BJ (cell line): ENCODE results near the gene FOXF1. TPM values are rescaled to one million over a fixed set of nuclear protein-coding genes. Genes with fewer than 3 reads are reported as not detected.

Source experiments
- CTCF ChIA-PET: fragments of 350-600 bp; formaldehyde crosslinking; extraction: SDS; loops from one replicate; lab custom pipeline; 2021; ENCODE audit warnings: antibody characterized with exemption, inconsistent platforms; lab: Yijun Ruan, JAX
- POLR2A ChIA-PET: fragments of 300-600 bp; sonication (Branson Sonifier 250); formaldehyde crosslinking; extraction: SDS; loops from one replicate; lab custom pipeline; 2021; ENCODE audit warnings: antibody characterized with exemption; lab: Charles Lee
- DNase-seq: peaks from one replicate; pipeline ENCODE4 v3.0.0-alpha.2; 2011; ENCODE audit warnings: low read depth
- H3K27me3 ChIP-seq: 2 replicates; pipeline ENCODE4 v1.6.0; 2011; ENCODE audit warnings: low read length; ENCODE audit not compliant: control insufficient read depth, insufficient read depth
- H3K36me3 ChIP-seq: 2 replicates; pipeline ENCODE4 v1.5.1; 2011; ENCODE audit warnings: low read length; ENCODE audit not compliant: control insufficient read depth, insufficient read depth
- H3K4me3 ChIP-seq: 2 replicates; pipeline ENCODE4 v1.5.1; 2011; ENCODE audit warnings: low read depth, mild to moderate bottlenecking, control low read depth, low read length
- CTCF ChIP-seq: IDR thresholded peaks from 2 replicates; pipeline ENCODE4 v1.5.1; 2011; ENCODE audit warnings: low read depth, mild to moderate bottlenecking, control low read depth, inconsistent platforms, low read length, moderate library complexity; ENCODE audit not compliant: insufficient read depth
- polyA minus RNA-seq: library from RNA; depleted of rRNA, polyadenylated mRNA; stranded (reverse); fragments of >200 nt; gene quantifications from 2 replicates; pipeline ENCODE4 v1.2.3, GENCODE V29; 2011; rRNA and poly(A)+ RNA removed
- polyA plus RNA-seq: library from polyadenylated mRNA; depleted of rRNA; stranded (reverse); fragments of >200 nt; gene quantifications from 2 replicates; pipeline ENCODE4 v1.2.3, GENCODE V29; 2011; rRNA removed

The FOXF1 gene
- polyA plus RNA-seq (6.0 and 7.7 TPM in 2 replicates), polyA minus RNA-seq (4.8 and 6.0 TPM in 2 replicates)

GRCh38 chr16:86510465-86511261 is at the start of gene FOXF1:
Gene FOXF1, plus strand, starts transcription at chr16:86510527. Its CDS starts 43 bp downstream, at chr16:86510570.
- ChIA-PET POLR2A (no interaction called here), CTCF (interaction anchor here (0.7 to 1.8 kb wide), 4 partner anchors 9 to 438 kb away, joined by 3 to 5 read pairs (median 4); no protein-coding TSS in a partner anchor)
- Histone ChIP-seq H3K36me3 (peaks cover 13% of the 10 kb centered on the region), H3K4me3 (peak within 1 kb of the TSS; percentile 81), H3K27me3 (peaks cover 2% of the 10 kb centered on the region)
- no peak for TF ChIP-seq CTCF
- no peak for DNase-seq

GRCh38 chr16:86461037-86461436 is 49.3 kb upstream of the FOXF1 start:
- ChIA-PET POLR2A (no interaction called here), CTCF (no interaction called here)
- Histone ChIP-seq H3K4me3 (no peak overlapping the region), H3K36me3 (no peaks in the 10 kb centered on the region), H3K27me3 (no peaks in the 10 kb centered on the region)
- DNase-seq: no peak
- no peak for TF ChIP-seq CTCF

- no peak for DNase-seq
- no peaks in the 10 kb centered on the region for H3K36me3 ChIP-seq
- TF ChIP-seq CTCF: no peak
- no peak overlapping the region for H3K4me3 ChIP-seq
- POLR2A ChIA-PET: no interaction called here
- no peaks in the 10 kb centered on the region for H3K27me3 ChIP-seq
- CTCF ChIA-PET: no interaction called here
These were observed 47.8 kb upstream of the FOXF1 start for GRCh38 chr16:86462334-86463084.

GRCh38 chr16:86464044-86464443 is 46.3 kb upstream of the FOXF1 start:
- CTCF ChIA-PET: interaction anchor here (1.0 kb wide), 1 partner anchor 212 kb away, joined by 4 read pairs; no protein-coding TSS in a partner anchor
- POLR2A ChIA-PET: no interaction called here
- Histone ChIP-seq H3K27me3 (no peaks in the 10 kb centered on the region; the same call in 1 of the 2 replicates), H3K4me3 (no peak overlapping the region), H3K36me3 (no peaks in the 10 kb centered on the region)
- DNase-seq: no peak
- TF ChIP-seq CTCF: no peak

- TF ChIP-seq CTCF: no peak
- no peak for DNase-seq
- Histone ChIP-seq H3K4me3 (no peak overlapping the region), H3K27me3 (no peaks in the 10 kb centered on the region; the same call in 1 of the 2 replicates), H3K36me3 (no peaks in the 10 kb centered on the region)
- ChIA-PET CTCF (no interaction called here), POLR2A (no interaction called here)
These were observed 44.9 kb upstream of the FOXF1 start for GRCh38 chr16:86465434-86465833.
